Upper lobe of right lung (tissue), 1 donor: ENCODE data around the gene ANKS1A. TPM values are rescaled to one million over a fixed set of nuclear protein-coding genes. Genes with fewer than 3 reads are reported as not detected.

Source experiments
- ATAC-seq: fragments of 200-7000 bp; cut with Tn5 transposase; one replicate; pipeline ENCODE4 v1.9.1; 2020; ENCODE audit warnings: mild to moderate bottlenecking, moderate library complexity
- DNase-seq: peaks from one replicate; pipeline ENCODE4 v3.0.0-alpha.2; 2020
- H3K27ac ChIP-seq: fragments of 200-600 bp; one replicate; pipeline ENCODE4 v1.8.0; 2022
- H3K27me3 ChIP-seq: fragments of 200-600 bp; one replicate; pipeline ENCODE4 v1.8.0; 2022; ENCODE audit warnings: mild to moderate bottlenecking
- H3K36me3 ChIP-seq: fragments of 200-600 bp; one replicate; pipeline ENCODE4 v1.8.0; 2022
- H3K4me1 ChIP-seq: fragments of 200-600 bp; one replicate; pipeline ENCODE4 v1.8.0; 2022
- H3K4me3 ChIP-seq: fragments of 200-600 bp; one replicate; pipeline ENCODE4 v1.8.0; 2022; ENCODE audit warnings: mild to moderate bottlenecking
- H3K9me3 ChIP-seq: fragments of 200-600 bp; one replicate; pipeline ENCODE4 v1.8.0; 2022
- CTCF ChIP-seq: fragments of 200-600 bp; IDR thresholded peaks from one replicate; pipeline ENCODE4 v1.8.0; 2022; ENCODE audit warnings: antibody characterized with exemption
- intact Hi-C: fragments of 100-400 bp; cut with DNase I; formaldehyde crosslinking; loops from one replicate; pipeline ENCODE4 v1.11.0; 2022
- total RNA-seq: library from RNA; stranded (reverse); fragmentation: NEBNext Ultra II Directional; extraction: Animal tissue kit (Norgen Biotek cat#: 25700); gene quantifications from one replicate; pipeline ENCODE4 v1.2.1, GENCODE V29; 2021
- donor health status: DM: no; HTN: yes; CAD: no; lungs with severe emphysema.

Gene ANKS1A
- total RNA-seq, 1 donor from 2014 or later, result 59.0 TPM

DNA sequence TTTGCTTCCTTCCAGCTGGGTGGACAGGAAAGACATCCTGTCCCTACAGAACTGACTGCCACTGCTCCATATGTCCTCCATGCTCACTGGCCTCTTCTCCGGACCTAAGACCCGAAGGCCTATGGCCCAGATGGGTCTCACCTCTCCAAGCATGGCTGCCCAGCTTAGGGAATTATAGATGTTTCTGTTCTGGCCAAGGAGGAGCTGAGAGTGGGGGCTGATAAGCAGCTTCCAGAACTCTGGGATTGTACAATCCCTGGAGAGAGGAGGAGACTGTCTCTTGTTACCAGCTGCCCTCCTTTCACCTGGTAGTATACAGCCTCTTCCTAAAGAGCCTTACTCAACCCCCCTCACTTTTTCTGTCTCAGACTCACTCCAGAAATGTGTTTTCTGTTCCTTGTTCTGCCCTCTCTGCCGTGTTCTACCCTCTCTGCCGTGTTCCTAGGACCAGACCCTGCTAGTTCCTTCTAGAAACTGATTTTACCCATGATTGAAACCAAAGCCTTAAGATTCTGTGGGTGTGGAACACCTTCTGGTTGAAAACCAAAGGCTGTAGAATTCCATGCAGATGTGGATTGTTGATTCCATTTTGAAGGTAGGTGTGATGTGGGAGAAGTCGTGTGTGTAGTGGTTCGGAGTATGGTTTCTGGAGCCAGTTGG, 28.7 kb downstream of the ANKS1A start:
- Histone ChIP-seq H3K4me3 (no peak overlapping the region), H3K27ac (no peak overlapping the region), H3K9me3 (no peaks in the 10 kb centered on the region), H3K36me3 (no peaks in the 10 kb centered on the region), H3K27me3 (no peaks in the 10 kb centered on the region), H3K4me1 (peaks cover 15% of the 10 kb centered on the region)
- intact Hi-C loops, result no loop called here
- DNase-seq, result no peak
- no peak for TF ChIP-seq CTCF
- ATAC-seq, result no peak

DNA sequence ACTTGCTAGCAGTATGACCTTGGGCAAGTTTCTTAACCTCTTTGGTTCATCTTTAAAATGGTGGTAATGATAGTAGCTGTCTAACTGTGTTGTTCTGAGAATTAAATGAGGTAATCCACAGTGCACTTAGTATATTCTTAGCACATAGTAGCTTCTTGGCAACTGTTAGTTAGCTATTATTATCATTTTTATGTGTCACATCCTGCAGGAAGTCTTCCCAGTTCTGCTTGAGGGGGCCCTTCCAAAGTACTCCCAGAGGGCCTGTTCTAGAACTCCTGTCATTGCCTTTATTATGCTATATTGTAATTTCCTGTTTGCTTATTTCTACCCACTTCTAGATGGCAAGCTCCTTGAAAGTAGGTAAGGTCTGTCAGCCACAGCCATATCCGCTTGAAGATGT, 30.6 kb downstream of the ANKS1A start:
- Histone ChIP-seq H3K36me3 (no peaks in the 10 kb centered on the region), H3K27ac (no peak overlapping the region), H3K9me3 (no peaks in the 10 kb centered on the region), H3K27me3 (no peaks in the 10 kb centered on the region), H3K4me1 (peaks cover 11% of the 10 kb centered on the region), H3K4me3 (no peak overlapping the region)
- no peak for TF ChIP-seq CTCF
- ATAC-seq (no peak), DNase-seq (no peak)
- intact Hi-C loops, result no loop called here

GRCh38 chr6:34920097-34920496, 31.0 kb downstream of the ANKS1A start:
- H3K27ac ChIP-seq, result no peak overlapping the region
- no peak overlapping the region for H3K4me3 ChIP-seq
- DNase-seq (no peak), ATAC-seq (no peak)
- intact Hi-C loops, result no loop called here
- no peaks in the 10 kb centered on the region for H3K9me3 ChIP-seq
- no peak for TF ChIP-seq CTCF
- H3K4me1 ChIP-seq, result peaks cover 11% of the 10 kb centered on the region
- no peaks in the 10 kb centered on the region for H3K36me3 ChIP-seq
- no peaks in the 10 kb centered on the region for H3K27me3 ChIP-seq

DNA sequence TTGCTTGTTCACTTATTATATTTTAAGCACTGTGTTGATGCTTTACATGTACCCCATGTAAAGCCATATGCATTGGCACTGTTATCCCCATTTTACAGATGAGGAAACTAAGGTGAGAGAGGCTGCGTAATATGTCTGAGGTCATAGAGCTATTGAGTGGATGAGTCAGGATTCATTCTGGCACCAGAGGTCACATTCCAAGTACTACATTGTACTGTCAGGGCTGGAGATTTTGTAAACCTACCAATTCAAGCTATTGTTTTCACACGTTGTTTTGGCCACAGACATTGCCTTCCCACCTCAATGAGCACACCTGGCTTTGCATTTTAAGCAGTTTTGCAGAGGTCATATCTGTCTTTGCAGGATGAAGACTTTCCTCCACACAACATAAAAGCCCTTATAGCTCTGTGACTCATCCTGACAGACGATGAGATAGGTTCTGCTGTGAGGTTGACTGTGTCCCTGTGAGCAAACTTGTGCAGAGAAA, 33.2 kb downstream of the ANKS1A start:
- H3K27ac ChIP-seq, result no peak overlapping the region
- H3K27me3 ChIP-seq, result no peaks in the 10 kb centered on the region
- TF ChIP-seq CTCF, result no peak
- H3K4me3 ChIP-seq, result no peak overlapping the region
- DNase-seq, result no peak
- peaks cover 6% of the 10 kb centered on the region for H3K4me1 ChIP-seq
- no peaks in the 10 kb centered on the region for H3K36me3 ChIP-seq
- H3K9me3 ChIP-seq, result no peaks in the 10 kb centered on the region
- intact Hi-C loops, result no loop called here
- no peak for ATAC-seq

DNA sequence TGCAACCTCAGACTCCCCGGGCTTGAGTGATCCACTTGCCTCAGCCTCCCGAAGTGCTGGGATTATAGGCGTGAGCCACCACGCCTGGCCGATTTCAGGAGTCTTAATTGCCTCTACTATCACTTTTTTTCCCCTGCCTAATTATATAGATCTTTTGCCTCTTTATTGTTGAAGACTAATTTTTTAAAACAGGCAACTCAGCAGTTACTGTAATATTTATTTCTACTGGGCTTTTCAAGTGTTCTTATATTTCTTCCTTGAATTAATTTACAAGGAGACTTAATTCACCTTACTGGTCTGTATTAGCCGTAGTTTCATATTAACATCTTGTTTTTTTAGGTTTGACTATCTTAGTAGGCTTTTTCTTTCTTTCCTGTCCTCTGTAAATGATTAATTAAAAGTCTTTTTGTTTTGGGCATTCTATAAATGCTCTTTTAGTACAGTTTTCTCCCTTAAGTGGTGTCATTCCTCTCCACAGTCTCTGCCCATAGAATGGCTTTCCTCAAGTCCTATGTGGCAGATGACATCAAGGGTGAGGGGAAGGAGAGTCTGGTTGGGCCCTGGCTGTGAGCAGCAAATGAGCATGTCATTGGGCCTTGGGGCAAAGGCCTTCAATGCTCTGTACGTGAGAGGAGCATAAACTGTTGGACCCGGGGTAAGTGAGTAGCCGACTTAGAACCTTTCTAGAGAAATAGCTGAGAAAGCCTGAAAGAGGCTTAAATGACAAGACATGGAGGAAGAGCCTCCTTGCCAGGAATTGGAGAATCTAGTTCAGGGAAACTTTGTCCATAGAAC, 36.0 kb downstream of the ANKS1A start:
- H3K27ac ChIP-seq, result no peak overlapping the region
- no peaks in the 10 kb centered on the region for H3K36me3 ChIP-seq
- no peak for TF ChIP-seq CTCF
- H3K4me1 ChIP-seq, result no peaks in the 10 kb centered on the region
- H3K27me3 ChIP-seq, result no peaks in the 10 kb centered on the region
- intact Hi-C loops, result no loop called here
- H3K9me3 ChIP-seq, result no peaks in the 10 kb centered on the region
- DNase-seq (no peak), ATAC-seq (no peak)
- no peak overlapping the region for H3K4me3 ChIP-seq
